Right lobe of liver (tissue), 6 donors: ENCODE results near the gene BCL2L12. TPM values are rescaled to one million over a fixed set of nuclear protein-coding genes. Genes with fewer than 3 reads are reported as not detected.

Source experiments
- ATAC-seq, 4 donors: fragments of 200-7000 bp; cut with Tn5 transposase; one replicate each; pipeline ENCODE4 v1.9.1; 2020; ENCODE audit warnings: mild to moderate bottlenecking in 4 of 4, moderate library complexity in 4 of 4
- DNase-seq, 3 donors: peaks; one replicate each; pipeline ENCODE4 v3.0.0-alpha.2; 2020
- H3K27ac ChIP-seq, 3 donors: fragments of 200-600 bp; one replicate each; pipeline ENCODE4 v1.8.0; 2022
- H3K27me3 ChIP-seq, 2 donors: fragments of 200-600 bp; one replicate each; pipeline ENCODE4 v1.8.0; 2022
- H3K36me3 ChIP-seq, 4 donors: fragments of 200-600 bp; sonication (generic) in 1 of 4; one replicate each; pipeline versions ENCODE4 v1.5.1 to v1.8.0; 2017 to 2022; ENCODE audit warnings: control low read depth in 1 of 4
- H3K4me1 ChIP-seq, 4 donors: fragments of 200-600 bp; sonication (generic) in 1 of 4; one replicate each; pipeline versions ENCODE4 v1.5.1 to v1.8.0; 2017 to 2022; ENCODE audit warnings: control low read depth in 1 of 4
- H3K4me3 ChIP-seq, 3 donors: fragments of 200-600 bp; one replicate each; pipeline ENCODE4 v1.8.0; 2022
- H3K9me3 ChIP-seq, 4 donors: fragments of 200-600 bp; sonication (generic) in 1 of 4; one replicate each; pipeline versions ENCODE4 v1.5.1 to v1.8.0; 2017 to 2022; ENCODE audit warnings: control low read depth in 1 of 4
- CTCF ChIP-seq, 4 donors: fragments of 200-600 bp in 3 of 4; fragments of 450-650 bp in 1 of 4; IDR thresholded peaks; one replicate each; pipeline versions ENCODE4 v1.5.1 to v1.8.0; 2016 to 2022; ENCODE audit warnings: antibody characterized with exemption in 4 of 4, mild to moderate bottlenecking in 2 of 4
- POLR2A ChIP-seq: fragments of 450-650 bp; IDR thresholded peaks from one replicate; pipeline ENCODE4 v1.6.1; 2017; ENCODE audit warnings: antibody characterized with exemption, mild to moderate bottlenecking
- WGBS: methylation state at CpG from one replicate; pipeline ENCODE4 v1.1.6; 2018; ENCODE audit warnings: low coverage, low lambda C conversion rate; ENCODE audit not compliant: insufficient coverage; ENCODE audit errors: missing lambda C conversion rate; 5-methylcytosine and 5-hydroxymethylcytosine counted together
- intact Hi-C, 2 donors: fragments of 100-400 bp; cut with DNase I; formaldehyde crosslinking; loops; one replicate each; pipeline versions ENCODE4 v1.11.2 to v1.14.1; 2022
- total RNA-seq, 6 experiments: library from RNA; depleted of rRNA in 2 of 6; stranded (reverse); fragments of >200 nt in 2 of 6; fragmentation: NEBNext Ultra II Directional in 3 of 6; extraction: Animal tissue kit (Norgen Biotek cat#: 25700) in 3 of 6; gene quantifications; one replicate each; pipeline versions ENCODE4 v1.1.0 to v1.2.4, GENCODE V29; 2016 to 2023
- donor health status: DM: no; HTN: yes; CAD: no.
- donor health status: DM: no; HTN: no; CAD: no.
- donor health status: DM: no; HTN: no; CAD: no.
- donor health status: DM: no; HTN: yes; CAD: no.
- donor health status: DM: no; HTN: yes; CAD: no.

Gene BCL2L12
- total RNA-seq, 6 experiments from 2014 or later = 4.5 to 11.6 (median 10.5) TPM

GRCh38 chr19:49637821-49638738, 27.7 kb upstream of the BCL2L12 start:
- Histone ChIP-seq H3K9me3 (no peaks in the 10 kb centered on the region), H3K27ac (peak overlapping the region; percentile 40 to 48 (median 47)), H3K36me3 (no peaks in the 10 kb centered on the region), H3K4me1 (peaks cover 0 to 11% (median 4%) of the 10 kb centered on the region in 4 donors), H3K4me3 (peak overlapping the region in 1 of 3 donors; percentile 62), H3K27me3 (no peaks in the 10 kb centered on the region)
- WGBS = 31% methylated on average over 19 of the region's 19 CpGs
- no peak for ATAC-seq
- intact Hi-C loops = no loop called here
- DNase-seq = peak; percentile 73 to 76 (median 74)
- no peak for TF ChIP-seq CTCF (IDR thresholded peaks at IDR 0.05)
- no peak for TF ChIP-seq POLR2A

GRCh38 chr19:49639401-49640112, 26.2 kb upstream of the BCL2L12 start:
- intact Hi-C loops = no loop called here
- Histone ChIP-seq H3K27ac (peak overlapping the region; percentile 73 to 83 (median 78)), H3K4me3 (peak overlapping the region; percentile 40 to 62 (median 58)), H3K36me3 (no peaks in the 10 kb centered on the region), H3K27me3 (no peaks in the 10 kb centered on the region), H3K9me3 (no peaks in the 10 kb centered on the region), H3K4me1 (peaks cover 0 to 15% (median 8%) of the 10 kb centered on the region in 4 donors)
- ATAC-seq (no peak), DNase-seq (no peak)
- WGBS = 6% methylated on average over 6 of the region's 31 CpGs
- TF ChIP-seq POLR2A (no peak), CTCF (IDR thresholded peaks at IDR 0.05) (no peak)

GRCh38 chr19:49640113-49640898, 25.4 kb upstream of the BCL2L12 start, which contains the start of gene RRAS:
TSS of gene RRAS (minus strand) at chr19:49640143. CDS start at chr19:49640098, 45 bp downstream.
- Histone ChIP-seq H3K36me3 (peaks cover 0 to 4% (median 0%) of the 10 kb centered on the region in 4 donors), H3K27ac (peak within 1 kb of the TSS; percentile 86 to 98 (median 93)), H3K9me3 (no peaks in the 10 kb centered on the region), H3K27me3 (no peaks in the 10 kb centered on the region), H3K4me1 (peaks cover 0 to 15% (median 8%) of the 10 kb centered on the region in 4 donors), H3K4me3 (peak within 1 kb of the TSS; percentile 40 to 93 (median 58))
- WGBS = under 1% methylated on average over 29 of the region's 51 CpGs
- peak; percentile 67 to 82 (median 78) for ATAC-seq
- DNase-seq = peak; percentile 100
- TF ChIP-seq CTCF (IDR thresholded peaks at IDR 0.05) (no peak), POLR2A (peak; percentile 92)
- intact Hi-C loops = no loop called here
